Colonic mucosa (tissue), 4 donors: ENCODE results near the gene MRPS2. TPM values are rescaled to one million over a fixed set of nuclear protein-coding genes. Genes with fewer than 3 reads are reported as not detected.

Source experiments
- DNase-seq: peaks from one replicate; pipeline ENCODE4 v3.0.0-alpha.2; 2020
- H3K27ac ChIP-seq: fragments of 200-600 bp; one replicate; pipeline ENCODE4 v1.8.0; 2021
- H3K27me3 ChIP-seq: fragments of 200-600 bp; one replicate; pipeline ENCODE4 v1.8.0; 2021
- H3K36me3 ChIP-seq: fragments of 200-600 bp; one replicate; pipeline ENCODE4 v1.8.0; 2021
- H3K4me1 ChIP-seq: fragments of 200-600 bp; one replicate; pipeline ENCODE4 v1.8.0; 2021; ENCODE audit warnings: mild to moderate bottlenecking
- H3K4me3 ChIP-seq: fragments of 200-600 bp; one replicate; pipeline ENCODE4 v1.8.0; 2021
- H3K9ac ChIP-seq, 2 donors: one replicate each; pipeline ENCODE4 v1.7.0; 2013; ENCODE audit warnings: control low read depth in 2 of 2, low read depth in 2 of 2, low read length in 2 of 2
- H3K9me3 ChIP-seq: fragments of 200-600 bp; one replicate; pipeline ENCODE4 v1.8.0; 2021
- CTCF ChIP-seq: fragments of 200-600 bp; IDR thresholded peaks from one replicate; pipeline ENCODE4 v1.8.0; 2022; ENCODE audit warnings: antibody characterized with exemption, mild to moderate bottlenecking
- intact Hi-C: fragments of 100-400 bp; cut with DNase I; formaldehyde crosslinking; loops from one replicate; pipeline ENCODE4 v1.14.1; 2022
- total RNA-seq, 2 donors: library from RNA; stranded (reverse); fragmentation: NEBNext Ultra II Directional in 1 of 2; extraction: Animal tissue kit (Norgen Biotek cat#: 25700) in 1 of 2; gene quantifications; one replicate each; pipeline ENCODE4 v1.2.1, GENCODE V29; 2021
- donor health status: healthy.
- donor health status: DM: no; HTN: no; CAD: no.
- donor health status: DM: no; HTN: no; CAD: no.

MRPS2 gene
- total RNA-seq, 2 donors from 2014 or later, result 35.9 to 61.1 TPM

GRCh38 chr9:135500071-135500524 is 384 bp upstream of the MRPS2 start:
- Histone ChIP-seq H3K27ac (peak overlapping the region; percentile 51), H3K4me1 (peaks cover 13% of the 10 kb centered on the region), H3K9me3 (no peaks in the 10 kb centered on the region), H3K27me3 (no peaks in the 10 kb centered on the region), H3K4me3 (peak overlapping the region; percentile 92), H3K36me3 (no peaks in the 10 kb centered on the region), H3K9ac (peak overlapping the region; percentile 72 to 82)
- no peak for TF ChIP-seq CTCF
- intact Hi-C loops, result no loop called here
- no peak for DNase-seq

- no peak for TF ChIP-seq CTCF
- DNase-seq, result peak; percentile 63
- Histone ChIP-seq H3K36me3 (no peaks in the 10 kb centered on the region), H3K27ac (peak overlapping the region; percentile 51), H3K9me3 (no peaks in the 10 kb centered on the region), H3K4me3 (peak overlapping the region; percentile 92), H3K9ac (peak overlapping the region; percentile 82 to 86), H3K27me3 (no peaks in the 10 kb centered on the region), H3K4me1 (peaks cover 13% of the 10 kb centered on the region)
- intact Hi-C loops, result no loop called here
These were observed 1.0 kb downstream of the MRPS2 start for GRCh38 chr9:135501261-135502167.

- H3K36me3 ChIP-seq, result no peaks in the 10 kb centered on the region
- no peaks in the 10 kb centered on the region for H3K27me3 ChIP-seq
- peaks cover 13% of the 10 kb centered on the region for H3K4me1 ChIP-seq
- no peak for DNase-seq
- no peak overlapping the region for H3K4me3 ChIP-seq
- TF ChIP-seq CTCF, result no peak
- H3K27ac ChIP-seq, result no peak overlapping the region
- no peaks in the 10 kb centered on the region for H3K9me3 ChIP-seq
- H3K9ac ChIP-seq, result no peak overlapping the region
- intact Hi-C loops, result no loop called here
These were observed 1.8 kb downstream of the MRPS2 start for GRCh38 chr9:135502168-135502872.

- no peak overlapping the region for H3K27ac ChIP-seq
- no peaks in the 10 kb centered on the region for H3K27me3 ChIP-seq
- no peak overlapping the region for H3K4me3 ChIP-seq
- no peak for TF ChIP-seq CTCF
- no peaks in the 10 kb centered on the region for H3K36me3 ChIP-seq
- no peak for DNase-seq
- no peak overlapping the region for H3K9ac ChIP-seq
- intact Hi-C loops, result no loop called here
- peaks cover 13% of the 10 kb centered on the region for H3K4me1 ChIP-seq
- no peaks in the 10 kb centered on the region for H3K9me3 ChIP-seq
These were observed 2.4 kb downstream of the MRPS2 start for GRCh38 chr9:135502873-135503321.

GRCh38 chr9:135503371-135504261 is 3.1 kb downstream of the MRPS2 start:
- Histone ChIP-seq H3K9ac (no peak overlapping the region), H3K27me3 (no peaks in the 10 kb centered on the region), H3K36me3 (no peaks in the 10 kb centered on the region), H3K4me1 (peaks cover 13% of the 10 kb centered on the region), H3K27ac (no peak overlapping the region), H3K9me3 (no peaks in the 10 kb centered on the region), H3K4me3 (no peak overlapping the region)
- no peak for DNase-seq
- intact Hi-C loops, result no loop called here
- no peak for TF ChIP-seq CTCF
